Measurements from ENCODE around the gene SYTL1.

DNA sequence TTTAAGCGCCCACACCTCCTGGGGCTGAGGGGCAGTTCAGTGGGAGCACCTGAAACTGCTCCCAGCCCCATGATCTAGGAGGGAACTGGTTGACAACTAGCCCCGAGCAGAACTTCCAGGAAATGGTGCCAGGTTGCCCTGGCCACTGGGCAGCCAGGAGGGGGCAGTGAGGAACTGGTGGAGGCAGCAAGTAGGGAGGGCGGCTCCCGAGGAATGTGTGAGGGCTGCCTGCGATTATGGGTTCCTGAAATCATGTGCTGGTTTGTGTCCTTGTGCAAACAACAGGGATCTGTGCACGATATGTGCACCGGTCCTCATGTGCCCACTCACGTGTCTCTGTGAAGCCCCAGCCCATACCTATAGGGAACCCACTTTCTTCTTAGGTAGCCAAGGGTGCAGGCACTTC lies 60.5 kb downstream of the SYTL1 start:
- no peak for TF ChIP-seq POLR2A (IDR thresholded peaks at IDR 0.05; ENCODE audit: extremely low read depth, insufficient read length)
- TF ChIP-seq, protein P1, sequence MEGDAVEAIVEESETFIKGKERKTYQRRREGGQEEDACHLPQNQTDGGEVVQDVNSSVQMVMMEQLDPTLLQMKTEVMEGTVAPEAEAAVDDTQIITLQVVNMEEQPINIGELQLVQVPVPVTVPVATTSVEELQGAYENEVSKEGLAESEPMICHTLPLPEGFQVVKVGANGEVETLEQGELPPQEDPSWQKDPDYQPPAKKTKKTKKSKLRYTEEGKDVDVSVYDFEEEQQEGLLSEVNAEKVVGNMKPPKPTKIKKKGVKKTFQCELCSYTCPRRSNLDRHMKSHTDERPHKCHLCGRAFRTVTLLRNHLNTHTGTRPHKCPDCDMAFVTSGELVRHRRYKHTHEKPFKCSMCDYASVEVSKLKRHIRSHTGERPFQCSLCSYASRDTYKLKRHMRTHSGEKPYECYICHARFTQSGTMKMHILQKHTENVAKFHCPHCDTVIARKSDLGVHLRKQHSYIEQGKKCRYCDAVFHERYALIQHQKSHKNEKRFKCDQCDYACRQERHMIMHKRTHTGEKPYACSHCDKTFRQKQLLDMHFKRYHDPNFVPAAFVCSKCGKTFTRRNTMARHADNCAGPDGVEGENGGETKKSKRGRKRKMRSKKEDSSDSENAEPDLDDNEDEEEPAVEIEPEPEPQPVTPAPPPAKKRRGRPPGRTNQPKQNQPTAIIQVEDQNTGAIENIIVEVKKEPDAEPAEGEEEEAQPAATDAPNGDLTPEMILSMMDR (IDR thresholded peaks at IDR 0.05; ENCODE audit: low read depth, low read length): peak; percentile 45
- TF ChIP-seq, protein P2, sequence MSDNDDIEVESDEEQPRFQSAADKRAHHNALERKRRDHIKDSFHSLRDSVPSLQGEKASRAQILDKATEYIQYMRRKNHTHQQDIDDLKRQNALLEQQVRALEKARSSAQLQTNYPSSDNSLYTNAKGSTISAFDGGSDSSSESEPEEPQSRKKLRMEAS (IDR thresholded peaks at IDR 0.05; ENCODE audit: low read depth, low read length): no peak
